Measurements from ENCODE around the gene ADARB2. TPM values are rescaled to one million over a fixed set of nuclear protein-coding genes. Genes with fewer than 3 reads are reported as not detected.

Gene ADARB2
- total and polyA plus RNA-seq, 10 of the 15 experiments (the other 5 are each of a cell fraction or from before 2014, with no cell fraction given), result 0.02 to 4.1 (median 0.76) TPM

DNA sequence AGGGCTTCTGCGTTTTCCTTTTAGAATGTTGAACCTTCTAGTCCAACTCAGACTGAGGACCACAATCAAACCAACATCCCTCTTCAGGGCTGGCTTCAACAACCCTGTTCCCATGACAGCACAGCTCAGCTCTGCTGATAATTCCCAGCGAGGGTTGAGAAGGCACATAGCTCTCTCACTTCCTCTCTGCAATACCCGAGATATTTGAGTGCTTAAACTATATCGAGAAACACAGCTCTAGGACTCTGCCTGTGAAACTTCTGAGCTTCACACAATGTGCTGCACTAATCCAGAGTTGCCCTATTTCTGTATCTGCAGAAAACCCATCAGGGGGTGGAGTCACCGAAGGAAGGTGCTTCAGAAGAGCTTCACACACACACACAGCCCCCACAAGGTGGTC, 1.6 kb upstream of the ADARB2 start:
- peak; percentile 83 for FAIRE-seq
- no TSS peak for BruUV-seq (replicated peaks)
- Histone ChIP-seq H3K9me3 (replicated peaks; ENCODE audit: control insufficient read depth, insufficient read depth, low read length) (no peaks in the 10 kb centered on the region), H3K4me3 (peak overlapping the region; percentile 7; the same call in 1 of the 2 replicates), H3K27me3 (replicated peaks in 1 of 2; ENCODE audit: control insufficient read depth in 2 of 2, insufficient read depth in 2 of 2, low read length in 1 of 2) (no peaks in the 10 kb centered on the region), H3K9ac (ENCODE audit: control insufficient read depth, insufficient read depth, low read length) (peak overlapping the region; percentile 29; the same call in 1 of the 2 replicates), H3K4me2 (ENCODE audit: control insufficient read depth, insufficient read depth) (peak overlapping the region; percentile 87), H2AFZ (ENCODE audit: control insufficient read depth, low read depth, low read length) (peak overlapping the region; percentile 66), H3K27ac (ENCODE audit: control insufficient read depth, insufficient read depth) (peak overlapping the region; percentile 73), H3K79me2 (ENCODE audit: control insufficient read depth, insufficient read depth, low read length) (peaks cover 32% of the 10 kb centered on the region), H3K4me1 (ENCODE audit: control insufficient read depth, insufficient read depth, low read length) (peaks cover 21% of the 10 kb centered on the region), H3K36me3 (ENCODE audit: control insufficient read depth in 2 of 2, insufficient read depth in 2 of 2, low read length in 1 of 2) (no peaks in the 10 kb centered on the region), H4K20me1 (ENCODE audit: control insufficient read depth, insufficient read depth) (no peaks in the 10 kb centered on the region)
- ChIA-PET RAD21 (ENCODE audit: unreplicated experiment) (interaction anchor here (0.7 to 4.9 kb wide), 16 partner anchors 9 to 1209 kb away, joined by 3 to 48 read pairs (median 8); no protein-coding TSS in a partner anchor), SMC1A (ENCODE audit: uncharacterized antibody, unreplicated experiment) (interaction anchor here (1.0 to 13.0 kb wide), 17 partner anchors 9 to 318 kb away, joined by 3 to 214 read pairs (median 7); no protein-coding TSS in a partner anchor), CTCF (interaction anchor here (1.0 to 5.5 kb wide), 7 partner anchors 9 to 319 kb away, joined by 3 to 54 read pairs (median 4); no protein-coding TSS in a partner anchor), POLR2A (interaction anchor here (0.6 to 3.3 kb wide), 8 partner anchors 8 to 348 kb away, joined by 3 to 39 read pairs (median 4); no protein-coding TSS in a partner anchor)
- in situ Hi-C loops (cut with MboI), result no loop called here
- intact Hi-C loops (cut with micrococcal nuclease; ENCODE audit: unreplicated experiment), result loop anchor here (5.0 to 10.0 kb wide), 2 partner anchors 77 to 254 kb away; no protein-coding TSS in a partner anchor
- ATAC-seq, result peak; percentile 71
- DNase-seq (ENCODE audit: low read depth, low spot score), result peak; percentile 82
- 11% methylated on average over 5 of the region's 5 CpGs for WGBS (ENCODE audit: insufficient coverage, insufficient replicate concordance, low lambda C conversion rate, missing lambda C conversion rate)
- no peak for TF ChIP-seq KLF5 (IDR thresholded peaks at IDR 0.05; ENCODE audit: partially characterized antibody)
- TF ChIP-seq, protein P1, sequence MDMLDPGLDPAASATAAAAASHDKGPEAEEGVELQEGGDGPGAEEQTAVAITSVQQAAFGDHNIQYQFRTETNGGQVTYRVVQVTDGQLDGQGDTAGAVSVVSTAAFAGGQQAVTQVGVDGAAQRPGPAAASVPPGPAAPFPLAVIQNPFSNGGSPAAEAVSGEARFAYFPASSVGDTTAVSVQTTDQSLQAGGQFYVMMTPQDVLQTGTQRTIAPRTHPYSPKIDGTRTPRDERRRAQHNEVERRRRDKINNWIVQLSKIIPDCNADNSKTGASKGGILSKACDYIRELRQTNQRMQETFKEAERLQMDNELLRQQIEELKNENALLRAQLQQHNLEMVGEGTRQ (IDR thresholded peaks at IDR 0.05; ENCODE audit: borderline replicate concordance, low read depth, low read length), result no peak
- TF ChIP-seq, protein P2, sequence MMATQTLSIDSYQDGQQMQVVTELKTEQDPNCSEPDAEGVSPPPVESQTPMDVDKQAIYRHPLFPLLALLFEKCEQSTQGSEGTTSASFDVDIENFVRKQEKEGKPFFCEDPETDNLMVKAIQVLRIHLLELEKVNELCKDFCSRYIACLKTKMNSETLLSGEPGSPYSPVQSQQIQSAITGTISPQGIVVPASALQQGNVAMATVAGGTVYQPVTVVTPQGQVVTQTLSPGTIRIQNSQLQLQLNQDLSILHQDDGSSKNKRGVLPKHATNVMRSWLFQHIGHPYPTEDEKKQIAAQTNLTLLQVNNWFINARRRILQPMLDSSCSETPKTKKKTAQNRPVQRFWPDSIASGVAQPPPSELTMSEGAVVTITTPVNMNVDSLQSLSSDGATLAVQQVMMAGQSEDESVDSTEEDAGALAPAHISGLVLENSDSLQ (IDR thresholded peaks at IDR 0.05), result 0 out of 2 replicates have a peak, but pooled peaks have one; percentile 10
- TF ChIP-seq POU2F2 (IDR thresholded peaks at IDR 0.05; ENCODE audit: borderline replicate concordance, low read depth, low read length), result no peak
- TF ChIP-seq NFYA (IDR thresholded peaks at IDR 0.05; ENCODE audit: borderline replicate concordance, low read depth, low read length), result no peak
- no peak for TF ChIP-seq SMAD1 (IDR thresholded peaks at IDR 0.05; ENCODE audit: low read depth, partially characterized antibody)
- no peak for TF ChIP-seq LARP7 (IDR thresholded peaks at IDR 0.05)
- TF ChIP-seq PAX5 (IDR thresholded peaks at IDR 0.05; ENCODE audit: borderline replicate concordance, low read depth, low read length), result peak; percentile 60; the same call in 1 of the 2 replicates
- TF ChIP-seq KAT2A (conservative IDR thresholded peaks at IDR 0.05; ENCODE audit: control insufficient read depth, low read depth, low read length), result no peak
- peak; percentile 87 for TF ChIP-seq CUX1 (IDR thresholded peaks at IDR 0.05; ENCODE audit: insufficient replicate concordance, low read depth, low read length)
- peak; percentile 43; the same call in 1 of the 2 replicates for TF ChIP-seq MTA2 (IDR thresholded peaks at IDR 0.05; ENCODE audit: low read depth)
- no peak for TF ChIP-seq ZBTB33 (IDR thresholded peaks at IDR 0.05)
- peak; percentile 62; the same call in 1 of the 2 replicates for TF ChIP-seq GATAD2B (conservative IDR thresholded peaks at IDR 0.05; ENCODE audit: low read depth)

All from GM12878 (cell line).